Parathyroid adenoma (tissue), 2 donors: ENCODE results near the gene C3orf85.

Experiments
- H2AFZ ChIP-seq: fragments of 300-600 bp; sonication (generic); one replicate; pipeline ENCODE4 v1.7.0; 2017; ENCODE audit warnings: antibody characterized with exemption, mild to moderate bottlenecking
- H3K27ac ChIP-seq: fragments of 300-600 bp; sonication (generic); one replicate; pipeline ENCODE4 v1.7.0; 2017
- H3K27me3 ChIP-seq: fragments of 300-600 bp; sonication (generic); one replicate; pipeline ENCODE4 v1.7.0; 2017; ENCODE audit warnings: low read length; ENCODE audit not compliant: control insufficient read depth, insufficient read depth
- H3K36me3 ChIP-seq: fragments of 300-600 bp; sonication (generic); one replicate; pipeline ENCODE4 v1.7.0; 2017; ENCODE audit warnings: low read length; ENCODE audit not compliant: control insufficient read depth, insufficient read depth
- H3K4me1 ChIP-seq: fragments of 300-600 bp; sonication (generic); one replicate; pipeline ENCODE4 v1.7.0; 2017; ENCODE audit warnings: control low read depth
- H3K4me2 ChIP-seq: fragments of 300-600 bp; sonication (generic); one replicate; pipeline ENCODE4 v1.7.0; 2017; ENCODE audit warnings: low read length
- H3K4me3 ChIP-seq: fragments of 300-600 bp; sonication (generic); one replicate; pipeline ENCODE4 v1.7.0; 2017; ENCODE audit warnings: low read depth, low read length
- H3K79me2 ChIP-seq: fragments of 300-600 bp; sonication (generic); one replicate; pipeline ENCODE4 v1.7.0; 2017; ENCODE audit warnings: control low read depth
- H3K9ac ChIP-seq: fragments of 300-600 bp; sonication (generic); one replicate; pipeline ENCODE4 v1.7.0; 2017; ENCODE audit warnings: mild to moderate bottlenecking
- H3K9me3 ChIP-seq: fragments of 300-600 bp; sonication (generic); one replicate; pipeline ENCODE4 v1.7.0; 2017; ENCODE audit warnings: low read length; ENCODE audit not compliant: control insufficient read depth
- TF ChIP-seq, protein P1 (sequence below): fragments of 300-600 bp; sonication (generic); IDR thresholded peaks from one replicate; pipeline ENCODE4 v1.7.0; 2017; ENCODE audit warnings: antibody characterized with exemption, mild to moderate bottlenecking
- donor health status: primary hyperparathyroidism.

C3orf85 gene, protein sequence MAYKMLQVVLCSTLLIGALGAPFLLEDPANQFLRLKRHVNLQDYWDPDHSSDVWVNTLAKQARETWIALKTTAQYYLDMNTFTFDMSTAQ

GRCh38 chr3:109136523-109136922 is at the start of gene C3orf85:
Gene C3orf85 (plus strand): TSS chr3:109136719. CDS start chr3:109136848, 129 bp downstream.
- TF ChIP-seq, protein P1, sequence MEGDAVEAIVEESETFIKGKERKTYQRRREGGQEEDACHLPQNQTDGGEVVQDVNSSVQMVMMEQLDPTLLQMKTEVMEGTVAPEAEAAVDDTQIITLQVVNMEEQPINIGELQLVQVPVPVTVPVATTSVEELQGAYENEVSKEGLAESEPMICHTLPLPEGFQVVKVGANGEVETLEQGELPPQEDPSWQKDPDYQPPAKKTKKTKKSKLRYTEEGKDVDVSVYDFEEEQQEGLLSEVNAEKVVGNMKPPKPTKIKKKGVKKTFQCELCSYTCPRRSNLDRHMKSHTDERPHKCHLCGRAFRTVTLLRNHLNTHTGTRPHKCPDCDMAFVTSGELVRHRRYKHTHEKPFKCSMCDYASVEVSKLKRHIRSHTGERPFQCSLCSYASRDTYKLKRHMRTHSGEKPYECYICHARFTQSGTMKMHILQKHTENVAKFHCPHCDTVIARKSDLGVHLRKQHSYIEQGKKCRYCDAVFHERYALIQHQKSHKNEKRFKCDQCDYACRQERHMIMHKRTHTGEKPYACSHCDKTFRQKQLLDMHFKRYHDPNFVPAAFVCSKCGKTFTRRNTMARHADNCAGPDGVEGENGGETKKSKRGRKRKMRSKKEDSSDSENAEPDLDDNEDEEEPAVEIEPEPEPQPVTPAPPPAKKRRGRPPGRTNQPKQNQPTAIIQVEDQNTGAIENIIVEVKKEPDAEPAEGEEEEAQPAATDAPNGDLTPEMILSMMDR, result no peak
- Histone ChIP-seq H3K36me3 (no peaks in the 10 kb centered on the region), H3K79me2 (no peaks in the 10 kb centered on the region), H3K9me3 (no peaks in the 10 kb centered on the region), H3K4me3 (no peak within 1 kb of the TSS), H3K27me3 (no peaks in the 10 kb centered on the region), H3K9ac (no peak within 1 kb of the TSS), H3K27ac (no peak within 1 kb of the TSS), H3K4me2 (no peak within 1 kb of the TSS), H2AFZ (no peak within 1 kb of the TSS), H3K4me1 (no peaks in the 10 kb centered on the region)

GRCh38 chr3:109089265-109089664 is 47.3 kb upstream of the C3orf85 start:
- H3K79me2 ChIP-seq, result no peaks in the 10 kb centered on the region
- H3K4me3 ChIP-seq, result no peak overlapping the region
- TF ChIP-seq, protein P1, result no peak
- no peaks in the 10 kb centered on the region for H3K9me3 ChIP-seq
- H3K4me1 ChIP-seq, result no peaks in the 10 kb centered on the region
- H3K27me3 ChIP-seq, result no peaks in the 10 kb centered on the region
- H3K9ac ChIP-seq, result no peak overlapping the region
- H3K4me2 ChIP-seq, result no peak overlapping the region
- no peaks in the 10 kb centered on the region for H3K36me3 ChIP-seq
- no peak overlapping the region for H3K27ac ChIP-seq
- H2AFZ ChIP-seq, result no peak overlapping the region

GRCh38 chr3:109091846-109092245 is 44.7 kb upstream of the C3orf85 start:
- no peak overlapping the region for H3K4me3 ChIP-seq
- H3K27me3 ChIP-seq, result no peaks in the 10 kb centered on the region
- H3K4me2 ChIP-seq, result no peak overlapping the region
- no peak overlapping the region for H3K9ac ChIP-seq
- no peaks in the 10 kb centered on the region for H3K4me1 ChIP-seq
- no peaks in the 10 kb centered on the region for H3K36me3 ChIP-seq
- H3K79me2 ChIP-seq, result no peaks in the 10 kb centered on the region
- H3K27ac ChIP-seq, result no peak overlapping the region
- TF ChIP-seq, protein P1, result no peak
- no peaks in the 10 kb centered on the region for H3K9me3 ChIP-seq
- H2AFZ ChIP-seq, result no peak overlapping the region

GRCh38 chr3:109093561-109093960 is 43.0 kb upstream of the C3orf85 start:
- Histone ChIP-seq H3K27ac (no peak overlapping the region), H3K4me2 (no peak overlapping the region), H2AFZ (no peak overlapping the region), H3K9ac (no peak overlapping the region), H3K36me3 (no peaks in the 10 kb centered on the region), H3K9me3 (no peaks in the 10 kb centered on the region), H3K4me1 (no peaks in the 10 kb centered on the region), H3K27me3 (no peaks in the 10 kb centered on the region), H3K4me3 (no peak overlapping the region), H3K79me2 (no peaks in the 10 kb centered on the region)
- TF ChIP-seq, protein P1, result no peak

DNA sequence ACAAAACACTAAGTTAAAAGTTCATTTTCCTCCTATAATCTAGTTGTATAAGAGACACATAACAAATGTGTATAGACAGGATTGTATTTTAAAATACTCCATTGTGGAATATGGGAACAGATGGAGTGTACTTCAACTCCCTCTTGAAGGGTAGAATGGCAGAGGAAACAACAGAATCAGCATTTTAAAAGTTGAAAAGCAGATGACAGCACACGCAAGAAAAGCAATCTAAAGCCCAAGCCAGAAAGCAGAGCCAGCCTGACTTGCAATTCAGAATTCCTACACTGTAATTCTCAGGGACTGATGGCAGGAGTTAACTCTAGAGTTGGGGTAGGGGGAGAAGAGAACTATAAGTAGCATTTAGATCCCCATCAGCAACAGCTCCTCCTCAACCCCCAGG is 41.4 kb upstream of the C3orf85 start:
- Histone ChIP-seq H3K36me3 (no peaks in the 10 kb centered on the region), H3K4me1 (no peaks in the 10 kb centered on the region), H3K4me3 (no peak overlapping the region), H2AFZ (no peak overlapping the region), H3K9ac (no peak overlapping the region), H3K27ac (no peak overlapping the region), H3K4me2 (no peak overlapping the region), H3K9me3 (no peaks in the 10 kb centered on the region), H3K27me3 (no peaks in the 10 kb centered on the region), H3K79me2 (no peaks in the 10 kb centered on the region)
- TF ChIP-seq, protein P1, result no peak
